ENCODE results near the gene SHISA9.

The SHISA9 gene

DNA sequence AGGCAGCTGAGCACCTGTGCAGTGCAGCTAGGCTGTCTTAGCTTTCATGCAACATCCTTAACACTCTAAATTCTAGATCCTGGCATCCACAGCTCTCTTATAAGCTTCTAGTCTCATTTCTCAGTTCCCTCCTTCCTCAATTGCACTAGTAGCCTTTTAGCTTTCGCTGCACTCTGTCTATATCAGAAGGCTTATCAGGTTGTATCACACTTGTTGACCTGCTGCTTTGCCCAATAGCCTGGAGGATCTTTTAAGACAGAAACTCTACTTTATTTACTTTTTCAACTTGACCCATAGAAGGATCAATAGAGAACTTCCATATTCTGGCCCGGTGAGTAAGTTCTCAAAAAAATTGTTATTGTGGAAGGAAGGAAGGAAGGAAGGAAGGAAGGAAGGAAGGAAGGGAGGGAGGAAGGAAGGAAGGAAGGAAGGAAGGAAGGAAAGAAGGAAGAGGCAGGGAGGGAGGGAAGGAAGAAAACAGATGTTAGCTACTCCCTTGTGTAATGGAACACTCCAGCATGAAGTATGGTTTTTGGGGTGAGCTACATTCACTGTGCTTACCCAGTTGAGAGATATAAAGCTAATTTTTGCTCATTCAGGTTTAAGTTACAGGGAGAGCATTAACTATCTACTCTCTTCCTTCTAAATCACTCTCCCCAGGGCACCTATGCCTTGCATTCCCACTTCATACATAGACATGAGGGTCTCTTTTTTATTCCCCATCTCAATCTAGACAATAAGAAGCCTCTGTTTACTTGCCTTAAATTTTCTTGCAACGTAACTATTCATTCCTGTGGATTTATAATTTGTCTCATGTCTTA, 361.1 kb downstream of the SHISA9 start:
- Histone ChIP-seq H4K91ac (ENCODE audit: low read depth, low read length) (no peak overlapping the region), H3K9ac (ENCODE audit: low read length) (no peak overlapping the region), H3K27me3 (ENCODE audit: insufficient read depth, low read length) (no peaks in the 10 kb centered on the region), H3K14ac (ENCODE audit: low read length) (no peak overlapping the region), H3K18ac (ENCODE audit: low read length) (no peak overlapping the region), H2BK12ac (ENCODE audit: low read length) (no peak overlapping the region), H2BK5ac (ENCODE audit: low read depth, low read length, poor library complexity) (no peak overlapping the region), H3K79me1 (ENCODE audit: low read length) (no peaks in the 10 kb centered on the region), H2AFZ (ENCODE audit: insufficient read depth, low read length, poor library complexity) (no peak overlapping the region), H4K8ac (ENCODE audit: low read depth, low read length) (no peak overlapping the region), H4K12ac (ENCODE audit: low read depth, low read length) (no peak overlapping the region), H3K36me3 (ENCODE audit: control insufficient read depth in 1 of 2, insufficient read depth in 2 of 2, low read length in 2 of 2) (no peaks in the 10 kb centered on the region), H3K4me1 (ENCODE audit: control insufficient read depth in 1 of 2, insufficient read depth in 2 of 2, low read length in 2 of 2) (no peaks in the 10 kb centered on the region), H3K27ac (ENCODE audit: low read depth, low read length) (no peak overlapping the region), H3K9me3 (ENCODE audit: insufficient read depth, low read depth, low read length) (peaks cover 2% of the 10 kb centered on the region), H3K79me2 (ENCODE audit: control insufficient read depth, insufficient read depth, low read length, poor library complexity) (no peaks in the 10 kb centered on the region), H3K23ac (ENCODE audit: low read length) (no peak overlapping the region), H3K4me2 (ENCODE audit: low read length) (no peak overlapping the region), H2BK120ac (ENCODE audit: insufficient read depth, low read length, poor library complexity) (no peak overlapping the region), H3K4ac (ENCODE audit: low read depth, low read length) (no peak overlapping the region), H2AK5ac (ENCODE audit: low read length) (no peak overlapping the region), H3K4me3 (ENCODE audit: low read depth, low read length) (no peak overlapping the region)
- whole genome bisulfite sequencing (ENCODE audit: extremely low coverage, insufficient coverage, insufficient read length), result no CpG with 5 or more reads among the region's 3 CpGs
- DNase-seq, result no peak

DNA sequence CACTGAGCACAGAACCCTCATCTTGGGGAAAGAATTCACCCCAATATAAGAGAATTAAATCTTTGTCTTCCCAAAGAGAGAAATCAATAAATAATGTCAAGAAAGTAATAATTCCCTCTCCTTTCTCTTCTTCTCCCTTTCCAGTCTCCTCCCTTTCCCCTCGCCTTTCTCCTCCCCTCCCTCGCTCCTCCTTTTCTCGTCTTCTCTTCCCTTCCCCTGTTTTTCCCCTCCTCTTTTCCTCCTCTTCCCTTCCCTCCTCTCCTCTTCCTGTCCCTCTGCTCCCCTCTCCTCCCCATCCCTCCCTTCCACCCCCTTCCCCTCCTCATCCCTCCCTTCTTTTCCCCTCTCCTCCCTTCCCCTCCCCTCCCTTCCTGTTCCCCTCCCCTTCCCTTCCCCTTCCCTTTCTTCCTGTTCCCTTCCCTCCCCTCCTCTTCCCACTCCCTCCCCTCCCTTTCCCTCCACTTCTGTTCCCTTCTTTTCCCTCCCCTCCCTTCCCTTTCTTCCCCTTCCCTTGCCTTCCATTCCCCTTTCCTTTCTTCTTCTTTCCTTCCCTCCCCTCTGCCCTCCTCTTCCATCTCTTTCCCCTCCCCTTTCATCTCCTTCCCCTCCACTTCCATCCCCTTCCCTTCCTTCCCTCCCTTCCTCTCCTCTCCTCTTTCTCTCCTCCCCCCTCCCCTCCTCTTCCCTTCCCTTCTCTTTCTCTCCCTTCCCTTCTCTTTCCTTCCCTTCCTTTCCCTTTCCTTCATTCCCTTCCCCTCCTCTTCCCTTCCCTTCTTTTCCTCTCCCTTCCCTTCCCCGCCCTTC, 363.6 kb downstream of the SHISA9 start:
- no peak overlapping the region for H2AFZ ChIP-seq (ENCODE audit: insufficient read depth, low read length, poor library complexity)
- H2AK5ac ChIP-seq (ENCODE audit: low read length), result no peak overlapping the region
- H4K8ac ChIP-seq (ENCODE audit: low read depth, low read length), result no peak overlapping the region
- no peak overlapping the region for H3K4ac ChIP-seq (ENCODE audit: low read depth, low read length)
- no peak overlapping the region for H2BK5ac ChIP-seq (ENCODE audit: low read depth, low read length, poor library complexity)
- H3K27ac ChIP-seq (ENCODE audit: low read depth, low read length), result no peak overlapping the region
- H3K9ac ChIP-seq (ENCODE audit: low read length), result no peak overlapping the region
- no peaks in the 10 kb centered on the region for H3K27me3 ChIP-seq (ENCODE audit: insufficient read depth, low read length)
- H3K4me3 ChIP-seq (ENCODE audit: low read depth, low read length), result no peak overlapping the region
- no peaks in the 10 kb centered on the region for H3K9me3 ChIP-seq (ENCODE audit: insufficient read depth, low read depth, low read length)
- H3K4me2 ChIP-seq (ENCODE audit: low read length), result no peak overlapping the region
- H3K36me3 ChIP-seq (ENCODE audit: control insufficient read depth in 1 of 2, insufficient read depth in 2 of 2, low read length in 2 of 2), result no peaks in the 10 kb centered on the region
- DNase-seq, result no peak
- H3K18ac ChIP-seq (ENCODE audit: low read length), result no peak overlapping the region
- H3K79me2 ChIP-seq (ENCODE audit: control insufficient read depth, insufficient read depth, low read length, poor library complexity), result no peaks in the 10 kb centered on the region
- no peak overlapping the region for H3K14ac ChIP-seq (ENCODE audit: low read length)
- H4K91ac ChIP-seq (ENCODE audit: low read depth, low read length), result no peak overlapping the region
- no peaks in the 10 kb centered on the region for H3K79me1 ChIP-seq (ENCODE audit: low read length)
- no peaks in the 10 kb centered on the region for H3K4me1 ChIP-seq (ENCODE audit: control insufficient read depth in 1 of 2, insufficient read depth in 2 of 2, low read length in 2 of 2)
- H3K23ac ChIP-seq (ENCODE audit: low read length), result no peak overlapping the region
- H2BK120ac ChIP-seq (ENCODE audit: insufficient read depth, low read length, poor library complexity), result no peak overlapping the region
- WGBS (ENCODE audit: extremely low coverage, insufficient coverage, insufficient read length), result 91% methylated on average over 1 of the region's 4 CpGs
- no peak overlapping the region for H2BK12ac ChIP-seq (ENCODE audit: low read length)
- no peak overlapping the region for H4K12ac ChIP-seq (ENCODE audit: low read depth, low read length)

DNA sequence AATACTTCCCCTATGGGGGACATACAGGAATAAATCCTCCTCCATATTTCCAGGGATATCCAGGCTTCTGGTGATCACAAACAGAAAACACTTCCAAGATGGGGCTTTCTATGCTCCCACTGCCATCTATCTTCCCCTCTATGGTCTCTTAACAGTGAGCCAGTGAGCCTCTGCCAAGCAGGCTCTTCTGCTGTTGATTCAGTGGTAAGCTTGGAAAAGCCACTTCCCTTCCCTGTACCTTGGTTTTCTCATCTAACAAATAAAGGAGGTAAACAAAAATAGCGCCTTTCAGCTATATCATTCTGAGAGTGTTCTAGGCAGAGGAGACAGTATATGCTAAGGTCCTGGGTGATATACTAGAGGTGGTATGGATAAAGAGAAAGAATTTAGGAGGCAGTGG, 368.0 kb downstream of the SHISA9 start:
- Histone ChIP-seq H3K4ac (ENCODE audit: low read depth, low read length) (no peak overlapping the region), H3K4me1 (ENCODE audit: control insufficient read depth in 1 of 2, insufficient read depth in 2 of 2, low read length in 2 of 2) (no peaks in the 10 kb centered on the region), H2AFZ (ENCODE audit: insufficient read depth, low read length, poor library complexity) (no peak overlapping the region), H3K79me1 (ENCODE audit: low read length) (no peaks in the 10 kb centered on the region), H3K4me2 (ENCODE audit: low read length) (no peak overlapping the region), H2BK120ac (ENCODE audit: insufficient read depth, low read length, poor library complexity) (no peak overlapping the region), H4K91ac (ENCODE audit: low read depth, low read length) (no peak overlapping the region), H2AK5ac (ENCODE audit: low read length) (no peak overlapping the region), H3K27ac (ENCODE audit: low read depth, low read length) (no peak overlapping the region), H3K36me3 (ENCODE audit: control insufficient read depth in 1 of 2, insufficient read depth in 2 of 2, low read length in 2 of 2) (no peaks in the 10 kb centered on the region), H3K79me2 (ENCODE audit: control insufficient read depth, insufficient read depth, low read length, poor library complexity) (no peaks in the 10 kb centered on the region), H3K27me3 (ENCODE audit: insufficient read depth, low read length) (no peaks in the 10 kb centered on the region), H3K4me3 (ENCODE audit: low read depth, low read length) (no peak overlapping the region), H3K9ac (ENCODE audit: low read length) (no peak overlapping the region), H2BK5ac (ENCODE audit: low read depth, low read length, poor library complexity) (no peak overlapping the region), H4K12ac (ENCODE audit: low read depth, low read length) (no peak overlapping the region), H3K14ac (ENCODE audit: low read length) (no peak overlapping the region), H4K8ac (ENCODE audit: low read depth, low read length) (no peak overlapping the region), H3K9me3 (ENCODE audit: insufficient read depth, low read depth, low read length) (no peaks in the 10 kb centered on the region), H2BK12ac (ENCODE audit: low read length) (no peak overlapping the region), H3K18ac (ENCODE audit: low read length) (no peak overlapping the region), H3K23ac (ENCODE audit: low read length) (no peak overlapping the region)
- no CpG with 5 or more reads among the region's 1 CpG for WGBS (ENCODE audit: extremely low coverage, insufficient coverage, insufficient read length)
- no peak for DNase-seq

DNA sequence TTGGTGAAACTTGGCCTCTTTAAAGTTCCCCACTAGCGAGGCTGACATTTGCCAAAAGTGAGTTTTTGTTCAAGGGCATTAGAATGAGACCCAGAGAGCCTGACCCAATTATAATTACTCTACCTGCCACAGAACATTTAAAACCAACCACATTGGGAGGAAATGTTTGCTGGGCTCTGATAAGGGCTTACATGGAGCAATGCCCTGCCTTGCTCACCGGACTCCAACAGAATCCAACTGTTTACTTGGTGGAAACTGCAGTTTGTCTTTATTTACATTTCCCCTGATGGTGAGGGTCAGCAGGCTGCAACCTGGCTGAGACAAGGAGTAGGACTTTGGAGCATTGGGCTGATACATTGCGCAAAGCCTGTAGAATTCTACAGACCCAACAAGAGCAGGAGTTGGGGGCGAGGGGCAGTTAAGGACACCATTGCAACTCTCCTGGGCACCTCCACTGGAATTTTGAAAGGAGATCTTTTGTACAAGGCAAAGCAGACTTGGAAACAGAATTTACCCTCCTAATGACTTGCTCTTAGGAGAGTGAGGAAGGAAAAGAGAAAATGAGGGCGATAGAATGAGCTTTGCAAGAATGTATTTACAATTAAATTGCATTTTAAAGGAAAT, 368.6 kb downstream of the SHISA9 start:
- no peak overlapping the region for H3K4me2 ChIP-seq (ENCODE audit: low read length)
- no peak overlapping the region for H2BK12ac ChIP-seq (ENCODE audit: low read length)
- H2BK120ac ChIP-seq (ENCODE audit: insufficient read depth, low read length, poor library complexity), result no peak overlapping the region
- H3K79me2 ChIP-seq (ENCODE audit: control insufficient read depth, insufficient read depth, low read length, poor library complexity), result no peaks in the 10 kb centered on the region
- no peak overlapping the region for H3K23ac ChIP-seq (ENCODE audit: low read length)
- no peak overlapping the region for H3K14ac ChIP-seq (ENCODE audit: low read length)
- no peak overlapping the region for H4K12ac ChIP-seq (ENCODE audit: low read depth, low read length)
- no peak overlapping the region for H3K18ac ChIP-seq (ENCODE audit: low read length)
- H3K79me1 ChIP-seq (ENCODE audit: low read length), result no peaks in the 10 kb centered on the region
- H3K36me3 ChIP-seq (ENCODE audit: control insufficient read depth in 1 of 2, insufficient read depth in 2 of 2, low read length in 2 of 2), result no peaks in the 10 kb centered on the region
- no peak overlapping the region for H4K91ac ChIP-seq (ENCODE audit: low read depth, low read length)
- no peak overlapping the region for H2AK5ac ChIP-seq (ENCODE audit: low read length)
- no peak overlapping the region for H3K9ac ChIP-seq (ENCODE audit: low read length)
- no peak overlapping the region for H3K4me3 ChIP-seq (ENCODE audit: low read depth, low read length)
- no peak overlapping the region for H3K4ac ChIP-seq (ENCODE audit: low read depth, low read length)
- H3K4me1 ChIP-seq (ENCODE audit: control insufficient read depth in 1 of 2, insufficient read depth in 2 of 2, low read length in 2 of 2), result no peaks in the 10 kb centered on the region
- H4K8ac ChIP-seq (ENCODE audit: low read depth, low read length), result no peak overlapping the region
- no peak overlapping the region for H2BK5ac ChIP-seq (ENCODE audit: low read depth, low read length, poor library complexity)
- H3K27ac ChIP-seq (ENCODE audit: low read depth, low read length), result no peak overlapping the region
- no peak for DNase-seq
- no peaks in the 10 kb centered on the region for H3K9me3 ChIP-seq (ENCODE audit: insufficient read depth, low read depth, low read length)
- H3K27me3 ChIP-seq (ENCODE audit: insufficient read depth, low read length), result no peaks in the 10 kb centered on the region
- no CpG with 5 or more reads among the region's 5 CpGs for WGBS (ENCODE audit: extremely low coverage, insufficient coverage, insufficient read length)
- no peak overlapping the region for H2AFZ ChIP-seq (ENCODE audit: insufficient read depth, low read length, poor library complexity)

Measured in trophoblast cell (in vitro differentiated cells and primary cell).